Esophagus muscularis mucosa (tissue), 3 donors: ENCODE results near the gene NBAS.

Experiments
- POLR2A ChIP-seq: fragments of 450-650 bp; IDR thresholded peaks from one replicate; pipeline ENCODE4 v1.6.1; 2017; ENCODE audit warnings: antibody characterized with exemption, moderate library complexity, mild to moderate bottlenecking, low read depth
- POLR2AphosphoS5 ChIP-seq, 2 donors: sonication (generic); formaldehyde crosslinking; IDR thresholded peaks; one replicate each; pipeline ENCODE4 v1.6.1; 2017; ENCODE audit warnings: antibody characterized with exemption in 2 of 2
- TF ChIP-seq, protein P1 (sequence below), 3 experiments: fragments of 200-600 bp in 2 of 3; fragments of 450-650 bp in 1 of 3; sonication (generic) in 2 of 3; IDR thresholded peaks; one replicate each; pipeline ENCODE4 v1.5.1; 2017 to 2019; ENCODE audit warnings: antibody characterized with exemption in 3 of 3, mild to moderate bottlenecking in 2 of 3, moderate library complexity in 1 of 3

DNA sequence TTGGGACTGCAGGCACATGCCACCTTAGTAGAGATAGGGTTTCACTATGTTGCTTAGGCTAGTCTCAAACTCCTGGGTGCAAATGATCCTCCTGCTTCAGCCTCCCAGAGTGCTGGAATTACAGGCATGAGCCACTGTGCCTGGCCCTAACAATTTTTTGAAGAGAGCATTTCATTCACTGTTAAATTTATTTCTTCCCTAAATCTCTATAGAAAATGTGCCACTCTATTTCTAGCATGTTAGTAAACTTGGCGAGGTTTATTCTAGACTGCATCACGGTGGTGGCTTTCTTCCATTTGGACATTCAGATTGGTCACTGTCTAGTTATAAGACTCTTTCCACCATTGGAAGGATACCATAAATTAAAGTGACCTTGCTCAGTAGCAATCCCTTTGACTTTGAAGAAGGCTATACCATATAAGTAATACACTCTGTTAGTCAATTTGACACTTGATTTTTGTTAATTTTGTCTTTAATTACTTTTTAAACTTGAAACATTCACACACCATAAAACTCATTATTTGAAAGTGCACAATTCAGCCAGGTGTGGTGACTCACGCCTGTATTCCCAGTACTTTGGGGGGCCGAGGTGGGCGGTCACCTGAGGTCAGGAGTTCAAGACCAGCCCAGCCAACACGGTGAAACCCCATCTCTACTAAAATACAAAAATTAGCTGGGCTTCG is 46.7 kb upstream of the NBAS start:
- TF ChIP-seq, protein P1, sequence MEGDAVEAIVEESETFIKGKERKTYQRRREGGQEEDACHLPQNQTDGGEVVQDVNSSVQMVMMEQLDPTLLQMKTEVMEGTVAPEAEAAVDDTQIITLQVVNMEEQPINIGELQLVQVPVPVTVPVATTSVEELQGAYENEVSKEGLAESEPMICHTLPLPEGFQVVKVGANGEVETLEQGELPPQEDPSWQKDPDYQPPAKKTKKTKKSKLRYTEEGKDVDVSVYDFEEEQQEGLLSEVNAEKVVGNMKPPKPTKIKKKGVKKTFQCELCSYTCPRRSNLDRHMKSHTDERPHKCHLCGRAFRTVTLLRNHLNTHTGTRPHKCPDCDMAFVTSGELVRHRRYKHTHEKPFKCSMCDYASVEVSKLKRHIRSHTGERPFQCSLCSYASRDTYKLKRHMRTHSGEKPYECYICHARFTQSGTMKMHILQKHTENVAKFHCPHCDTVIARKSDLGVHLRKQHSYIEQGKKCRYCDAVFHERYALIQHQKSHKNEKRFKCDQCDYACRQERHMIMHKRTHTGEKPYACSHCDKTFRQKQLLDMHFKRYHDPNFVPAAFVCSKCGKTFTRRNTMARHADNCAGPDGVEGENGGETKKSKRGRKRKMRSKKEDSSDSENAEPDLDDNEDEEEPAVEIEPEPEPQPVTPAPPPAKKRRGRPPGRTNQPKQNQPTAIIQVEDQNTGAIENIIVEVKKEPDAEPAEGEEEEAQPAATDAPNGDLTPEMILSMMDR (IDR thresholded peaks at IDR 0.05): no peak
- TF ChIP-seq POLR2A: no peak
- TF ChIP-seq POLR2AphosphoS5 (IDR thresholded peaks at IDR 0.05): no peak
